Measurements from ENCODE around the gene CLDN19. TPM values are rescaled to one million over a fixed set of nuclear protein-coding genes. Genes with fewer than 3 reads are reported as not detected.

The CLDN19 gene
- total RNA-seq, 2 donors from 2014 or later, result not detected

Other genes with a start within 250 kb of the CLDN19 start
- 10 to 100 TPM; 21.3 to 24.4 TPM for gene PPIH, start 81.8 kb downstream of the CLDN19 start, total RNA-seq
- gene YBX1, start 57.8 kb downstream of the CLDN19 start, total RNA-seq, result 100 to 1,000 TPM; 764 to 775 TPM
- gene P3H1, start 26.8 kb upstream of the CLDN19 start, total RNA-seq, result 10 to 100 TPM; 16.2 to 17.7 TPM
- 1 to 10 TPM; 5.1 to 7.7 TPM for gene C1orf50, start 27.0 kb upstream of the CLDN19 start, total RNA-seq
- gene TMEM269, start 44.8 kb upstream of the CLDN19 start, total RNA-seq, result under 1 TPM in 1 of 2 donors, not detected in 1; 0.13 TPM
- 1 to 10 TPM; 4.0 to 4.3 TPM for gene ERMAP, start 76.9 kb upstream of the CLDN19 start, total RNA-seq
- gene SVBP, start 77.2 kb upstream of the CLDN19 start, total RNA-seq, result 10 to 100 TPM; 10.6 to 14.2 TPM
- 1 to 10 TPM; 7.5 to 8.8 TPM for gene ZNF691, start 106.4 kb upstream of the CLDN19 start, total RNA-seq
- 10 to 100 TPM; 10.9 to 12.9 TPM for gene SLC2A1, start 218.6 kb upstream of the CLDN19 start, total RNA-seq